PC-3 (cell line): ENCODE results near the gene HMG20A. TPM values are rescaled to one million over a fixed set of nuclear protein-coding genes. Genes with fewer than 3 reads are reported as not detected.
A peak's percentile ranks its signal among the peaks of the same experiment; 100 is the strongest.

Source experiments
- ATAC-seq: fragments of 200-7000 bp; cut with Tn5 transposase; 2 replicates; pipeline ENCODE4 v1.9.1; 2020; ENCODE audit warnings: mild to moderate bottlenecking, moderate library complexity
- BruUV-seq: library from RNA; stranded (reverse); fragments of 400-500 nt; replicated peaks from 2 replicates; lab custom pipeline; 2021; lab: Mats Ljungman, UMichigan
- CTCF ChIA-PET: fragments of 300-600 bp; sonication (Branson Sonifier 250); formaldehyde crosslinking; loops from one replicate; lab custom pipeline; 2022; ENCODE audit warnings: antibody characterized with exemption; lab: Charles Lee
- POLR2A ChIA-PET: fragments of 300-600 bp; sonication (Branson Sonifier 250); formaldehyde crosslinking; loops from one replicate; lab custom pipeline; 2022; ENCODE audit warnings: antibody characterized with exemption; ENCODE audit not compliant: unreplicated experiment; lab: Charles Lee
- DNase-seq: peaks from one replicate; pipeline ENCODE4 v3.0.0-alpha.2; 2015
- H2AFZ ChIP-seq: fragments of 300-600 bp; sonication (generic); 2 replicates; pipeline ENCODE4 v1.6.0; 2016; ENCODE audit warnings: antibody characterized with exemption, low read length
- H3F3A ChIP-seq: fragments of 300-600 bp; sonication (generic); one replicate; pipeline ENCODE4 v1.6.0; 2017; ENCODE audit warnings: antibody characterized with exemption, low read length, control low read depth, mild to moderate bottlenecking; ENCODE audit not compliant: unreplicated experiment
- H3K27ac ChIP-seq: fragments of 300-600 bp; sonication (generic); 2 replicates; pipeline ENCODE4 v1.5.1; 2016; ENCODE audit warnings: mild to moderate bottlenecking, low read length
- H3K27me3 ChIP-seq: fragments of 300-600 bp; sonication (generic); 2 replicates; pipeline ENCODE4 v1.6.1; 2016; ENCODE audit warnings: low read length, mixed read lengths
- H3K36me3 ChIP-seq: fragments of 300-600 bp; sonication (generic); 2 replicates; pipeline ENCODE4 v1.6.1; 2016; ENCODE audit warnings: low read depth, mixed run types, low read length, mixed read lengths
- H3K4me1 ChIP-seq: fragments of 300-600 bp; sonication (generic); 2 replicates; pipeline ENCODE4 v1.5.1; 2016; ENCODE audit warnings: low read length; ENCODE audit not compliant: insufficient read depth
- H3K4me2 ChIP-seq: fragments of 300-600 bp; sonication (generic); 2 replicates; pipeline ENCODE4 v1.6.0; 2016; ENCODE audit warnings: low read length
- H3K4me3 ChIP-seq: fragments of 300-600 bp; sonication (generic); 2 replicates; pipeline ENCODE4 v1.5.1; 2016; ENCODE audit warnings: mild to moderate bottlenecking, low read length, mixed read lengths
- H3K79me2 ChIP-seq: fragments of 300-600 bp; sonication (generic); 2 replicates; pipeline ENCODE4 v1.6.1; 2017; ENCODE audit warnings: low read length, mixed read lengths
- H3K9ac ChIP-seq: fragments of 300-600 bp; sonication (generic); 2 replicates; pipeline ENCODE4 v1.6.0; 2016; ENCODE audit warnings: mild to moderate bottlenecking, low read length
- H3K9me2 ChIP-seq: fragments of 300-600 bp; sonication (generic); replicated peaks from 2 replicates; pipeline ENCODE4 v1.6.1; 2016; ENCODE audit warnings: mixed run types, low read length, mixed read lengths
- H3K9me3 ChIP-seq: fragments of 300-600 bp; sonication (generic); 2 replicates; pipeline ENCODE4 v1.6.1; 2016; ENCODE audit warnings: low read length, mixed read lengths
- H4K20me1 ChIP-seq: fragments of 300-600 bp; sonication (generic); 2 replicates; pipeline ENCODE4 v1.6.1; 2016; ENCODE audit warnings: low read length, mixed read lengths
- CTCF ChIP-seq: fragments of 300-600 bp; sonication (generic); conservative IDR thresholded peaks from 2 replicates; pipeline ENCODE4 v1.5.1; 2017; ENCODE audit warnings: antibody characterized with exemption, low read depth, mild to moderate bottlenecking, low read length
- EZH2 ChIP-seq: fragments of 300-600 bp; sonication (generic); IDR thresholded peaks from one replicate; pipeline ENCODE4 v1.6.1; 2017; ENCODE audit warnings: antibody characterized with exemption, mild to moderate bottlenecking, low read length; ENCODE audit not compliant: unreplicated experiment
- EZH2phosphoT487 ChIP-seq: fragments of 300-600 bp; sonication (generic); IDR thresholded peaks from 2 replicates; pipeline ENCODE4 v1.6.1; 2018; ENCODE audit warnings: mild to moderate bottlenecking, antibody characterized with exemption, low read length, borderline replicate concordance
- intact Hi-C: fragments of 100-400 bp; cut with micrococcal nuclease; formaldehyde crosslinking; loops from 2 replicates; pipeline ENCODE4 v1.9.0; 2023
- total RNA-seq: library from RNA; depleted of rRNA; stranded (reverse); fragments of >200 nt; gene quantifications from 2 replicates; pipeline ENCODE4 v1.2.3, GENCODE V29; 2014

Gene HMG20A
- total RNA-seq, 1 experiment from 2014 or later, result 17.6 TPM

GRCh38 chr15:77515613-77516012, 94.9 kb downstream of the HMG20A start:
- ATAC-seq, result no peak
- no TSS peak for BruUV-seq

GRCh38 chr15:77516076-77516475, 95.4 kb downstream of the HMG20A start:
- H3K4me3 ChIP-seq, result no peak overlapping the region
- CTCF ChIA-PET, result interaction anchor here (0.6 kb wide), 1 partner anchor 448 kb away, joined by 3 read pairs; no protein-coding TSS in a partner anchor
- no peaks in the 10 kb centered on the region for H3K9me3 ChIP-seq
- no peak overlapping the region for H3K9ac ChIP-seq
- POLR2A ChIA-PET, result no interaction called here
- H3K27me3 ChIP-seq, result no peaks in the 10 kb centered on the region
- ATAC-seq (peak; percentile 38; the same call in 1 of the 2 replicates), DNase-seq (peak; percentile 77)
- H2AFZ ChIP-seq, result no peak overlapping the region
- no peak for TF ChIP-seq EZH2
- no peak for TF ChIP-seq EZH2phosphoT487
- TF ChIP-seq CTCF, result no peak
- no peak overlapping the region for H3K4me2 ChIP-seq
- H3K79me2 ChIP-seq, result no peaks in the 10 kb centered on the region
- H3F3A ChIP-seq, result no peaks in the 10 kb centered on the region
- no peaks in the 10 kb centered on the region for H4K20me1 ChIP-seq
- peaks cover 6% of the 10 kb centered on the region for H3K4me1 ChIP-seq
- no peak overlapping the region for H3K27ac ChIP-seq
- intact Hi-C loops, result no loop called here
- no peaks in the 10 kb centered on the region for H3K9me2 ChIP-seq
- H3K36me3 ChIP-seq, result no peaks in the 10 kb centered on the region
- BruUV-seq, result no TSS peak

More at GRCh38 chr15:77515613-77516012, 94.9 kb downstream of the HMG20A start:
- no peak overlapping the region for H2AFZ ChIP-seq
- no peak for DNase-seq
- H3K4me1 ChIP-seq, result peaks cover 6% of the 10 kb centered on the region
- no peaks in the 10 kb centered on the region for H3F3A ChIP-seq
- CTCF ChIA-PET, result interaction anchor here (0.6 kb wide), 1 partner anchor 448 kb away, joined by 3 read pairs; no protein-coding TSS in a partner anchor
- no peaks in the 10 kb centered on the region for H3K36me3 ChIP-seq
- H3K27ac ChIP-seq, result no peak overlapping the region
- H3K9me3 ChIP-seq, result no peaks in the 10 kb centered on the region
- H3K9me2 ChIP-seq, result no peaks in the 10 kb centered on the region
- H3K9ac ChIP-seq, result no peak overlapping the region
- TF ChIP-seq EZH2, result no peak
- no peak for TF ChIP-seq EZH2phosphoT487
- H3K4me2 ChIP-seq, result no peak overlapping the region
- no peak overlapping the region for H3K4me3 ChIP-seq
- no peaks in the 10 kb centered on the region for H3K27me3 ChIP-seq
- POLR2A ChIA-PET, result no interaction called here
- H3K79me2 ChIP-seq, result no peaks in the 10 kb centered on the region
- intact Hi-C loops, result no loop called here
- H4K20me1 ChIP-seq, result no peaks in the 10 kb centered on the region

- no peak overlapping the region for H3K4me2 ChIP-seq
- no peaks in the 10 kb centered on the region for H3K79me2 ChIP-seq
- intact Hi-C loops, result no loop called here
- no peaks in the 10 kb centered on the region for H3K9me2 ChIP-seq
- no peak overlapping the region for H3K4me3 ChIP-seq
- no peak for ATAC-seq
- CTCF ChIA-PET, result no interaction called here
- DNase-seq, result no peak
- peaks cover 6% of the 10 kb centered on the region for H3K4me1 ChIP-seq
- no TSS peak for BruUV-seq
- H3K9me3 ChIP-seq, result no peaks in the 10 kb centered on the region
- no peak overlapping the region for H3K9ac ChIP-seq
- H3F3A ChIP-seq, result no peaks in the 10 kb centered on the region
- H4K20me1 ChIP-seq, result no peaks in the 10 kb centered on the region
- no peaks in the 10 kb centered on the region for H3K27me3 ChIP-seq
- no peak overlapping the region for H3K27ac ChIP-seq
- TF ChIP-seq EZH2phosphoT487 (no peak), EZH2 (no peak), CTCF (no peak)
- no peaks in the 10 kb centered on the region for H3K36me3 ChIP-seq
- POLR2A ChIA-PET, result no interaction called here
- no peak overlapping the region for H2AFZ ChIP-seq
Observed at GRCh38 chr15:77516786-77517185, 96.1 kb downstream of the HMG20A start.
